Measurements from ENCODE around the gene SF3A1.

GRCh38 chr22:30318799-30319419 lies 37.8 kb downstream of the SF3A1 start:
- TF ChIP-seq EZH2 (IDR thresholded peaks at IDR 0.05; ENCODE audit: borderline replicate concordance, low read length) (no peak), CTCF (conservative IDR thresholded peaks at IDR 0.05 in 1 of 2, IDR thresholded peaks at IDR 0.05 in 1 of 2; ENCODE audit: extremely low read depth in 1 of 2, insufficient read depth in 1 of 2, low read depth in 1 of 2, low read length in 2 of 2) (no peak)

All from mammary epithelial cell (primary cell).